NCI-H446 treated with DMSO at 0.1 percent for 48 hours (cell line): ENCODE measurements around the gene XYLB.

Source experiments
- DNase-seq: peaks from one replicate; lab custom pipeline; 2025; lab: John Stamatoyannopoulos, UW

Gene XYLB

GRCh38 chr3:38323060-38323459, 23.5 kb upstream of the XYLB start:
- DNase-seq = no peak

DNA sequence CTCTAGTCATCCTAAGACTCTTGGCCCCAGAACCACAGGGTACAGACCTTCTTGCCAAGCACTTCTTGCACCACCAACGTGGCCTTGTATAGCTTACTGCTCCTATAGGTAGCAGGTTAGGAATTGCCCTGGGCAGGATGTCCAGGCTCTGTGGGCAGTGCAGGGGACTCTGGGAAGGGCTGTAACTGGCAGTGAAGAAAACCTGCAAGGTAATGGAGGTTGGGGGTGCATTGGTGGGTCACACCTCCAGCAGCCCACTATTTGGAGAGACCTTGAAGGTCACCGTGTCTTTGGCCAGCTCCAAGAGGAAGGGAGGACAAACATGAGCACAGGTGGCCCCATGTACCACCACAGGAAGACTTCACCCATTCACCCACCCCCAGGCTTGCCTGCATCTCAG, 21.3 kb upstream of the XYLB start:
- DNase-seq = no peak

- no peak for DNase-seq
These were observed 19.1 kb upstream of the XYLB start for GRCh38 chr3:38327335-38328009.

GRCh38 chr3:38331257-38332022, 15.1 kb upstream of the XYLB start:
- DNase-seq = no peak

GRCh38 chr3:38332201-38332600, 14.4 kb upstream of the XYLB start:
- no peak for DNase-seq

GRCh38 chr3:38334142-38335055, 12.2 kb upstream of the XYLB start:
- no peak for DNase-seq

- no peak for DNase-seq
These were observed 11.3 kb upstream of the XYLB start for GRCh38 chr3:38335263-38335662.

DNA sequence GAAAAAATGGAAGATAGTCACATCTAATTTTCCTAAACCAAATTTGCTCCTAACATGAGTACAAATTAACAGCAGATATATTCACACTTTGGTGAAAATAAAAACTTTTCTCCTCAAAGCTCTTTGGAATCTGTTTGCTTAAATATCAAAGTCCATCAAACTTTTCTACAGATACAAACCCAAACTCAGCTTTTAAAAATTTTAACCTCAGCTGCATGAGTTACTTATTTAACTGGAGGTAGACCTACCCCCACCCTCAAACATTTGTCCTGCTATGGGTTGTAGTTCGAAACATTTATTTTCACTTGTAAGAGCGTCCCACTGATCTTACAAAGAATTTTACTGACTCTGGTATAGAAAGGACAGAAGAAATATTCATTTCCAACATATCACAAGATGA, 8.9 kb upstream of the XYLB start:
- DNase-seq = no peak

- no peak for DNase-seq
These were observed 2.6 kb upstream of the XYLB start for GRCh38 chr3:38343797-38344594.

DNA sequence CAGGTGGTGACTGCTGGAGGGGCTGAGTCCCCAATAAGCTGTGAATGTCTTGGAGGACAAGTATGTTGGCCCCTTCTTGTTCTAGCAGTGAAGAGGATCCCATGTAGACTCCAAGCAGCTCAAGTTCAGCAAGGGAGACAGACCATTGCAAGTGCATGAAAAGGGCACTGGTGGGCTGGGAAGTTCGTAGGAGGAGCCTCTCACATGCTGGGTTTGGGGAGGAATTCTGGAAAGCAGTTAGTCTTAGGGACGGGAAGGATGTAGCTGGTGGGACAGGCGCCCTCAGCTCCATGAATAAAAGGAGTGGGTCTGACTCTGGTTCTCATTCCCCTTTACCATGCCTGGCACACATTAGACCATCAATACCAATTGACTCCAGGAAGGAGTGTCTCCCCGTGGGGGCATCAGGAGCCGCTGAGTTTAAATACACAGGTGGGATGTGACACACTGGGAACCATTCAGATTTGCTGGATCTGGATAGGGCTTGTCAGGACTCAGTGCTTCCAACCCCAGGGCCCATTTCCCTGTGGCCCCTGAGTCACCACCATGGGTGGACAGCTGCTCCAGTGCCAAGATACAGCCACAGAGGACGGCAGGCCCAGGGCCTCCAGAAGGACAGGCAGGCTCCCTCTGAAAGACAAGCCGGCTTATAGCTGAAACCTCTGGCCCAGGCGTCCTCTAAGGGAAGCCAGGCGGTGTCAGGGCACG, 552 bp upstream of the XYLB start:
- DNase-seq = no peak

GRCh38 chr3:38347421-38348200, 1.0 kb downstream of the XYLB start:
- no peak for DNase-seq

GRCh38 chr3:38348903-38349302, 2.3 kb downstream of the XYLB start:
- DNase-seq = no peak

- no peak for DNase-seq
These were observed 3.2 kb downstream of the XYLB start for GRCh38 chr3:38349684-38350359.

DNA sequence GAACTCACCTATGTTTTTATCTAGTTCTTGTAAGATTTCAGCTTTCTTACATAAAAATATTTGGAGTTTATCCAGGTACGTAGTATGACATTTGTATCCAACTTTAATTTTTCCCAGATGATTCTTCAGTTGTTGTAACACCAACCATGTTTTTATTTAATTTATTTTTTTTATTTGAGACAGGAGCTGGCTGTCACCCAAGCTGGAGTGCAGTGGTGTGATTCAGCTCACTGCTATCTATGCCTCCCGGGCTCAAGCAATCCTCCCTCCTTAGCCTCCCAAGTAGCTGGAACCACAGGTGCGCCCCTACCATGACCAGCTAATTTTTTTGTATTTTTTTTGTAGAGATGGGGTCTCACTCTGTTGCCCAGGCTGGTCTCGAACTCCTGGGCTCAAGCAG, 6.6 kb downstream of the XYLB start:
- DNase-seq = no peak

DNA sequence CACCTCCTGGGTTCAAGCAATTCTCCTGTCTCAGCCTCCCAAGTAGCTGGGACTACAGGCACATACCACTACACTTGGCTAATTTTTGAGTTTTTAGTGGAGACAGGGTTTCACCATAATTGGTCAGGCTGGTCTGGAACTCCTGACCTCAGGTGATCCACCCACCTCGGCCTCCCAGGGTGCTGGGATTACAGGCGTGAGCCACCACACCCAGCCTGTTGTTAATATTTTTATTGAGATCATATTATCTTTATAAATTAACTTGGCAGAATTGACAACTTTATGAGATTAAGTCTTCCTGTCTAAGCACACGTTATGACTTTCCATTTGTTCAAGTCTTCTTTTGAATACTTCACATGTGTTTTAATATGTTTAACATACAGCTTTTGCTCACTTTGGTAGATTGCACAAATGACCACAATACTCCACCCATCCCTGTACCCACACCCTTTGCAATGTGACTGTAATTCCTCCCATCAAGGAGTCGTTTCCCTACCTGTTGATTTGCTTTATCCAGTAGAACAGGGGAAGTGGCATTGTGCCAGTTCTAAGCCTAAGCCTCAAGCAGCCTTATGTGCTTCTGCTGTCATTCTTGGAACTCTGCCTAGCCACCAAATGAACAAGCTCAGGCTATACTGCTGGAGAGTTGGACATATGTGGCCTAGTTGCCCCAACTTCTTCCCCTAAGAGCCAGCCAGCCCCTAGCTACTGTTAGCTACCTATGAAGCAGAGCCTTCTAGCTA, 8.2 kb downstream of the XYLB start:
- DNase-seq = peak; percentile 62

DNA sequence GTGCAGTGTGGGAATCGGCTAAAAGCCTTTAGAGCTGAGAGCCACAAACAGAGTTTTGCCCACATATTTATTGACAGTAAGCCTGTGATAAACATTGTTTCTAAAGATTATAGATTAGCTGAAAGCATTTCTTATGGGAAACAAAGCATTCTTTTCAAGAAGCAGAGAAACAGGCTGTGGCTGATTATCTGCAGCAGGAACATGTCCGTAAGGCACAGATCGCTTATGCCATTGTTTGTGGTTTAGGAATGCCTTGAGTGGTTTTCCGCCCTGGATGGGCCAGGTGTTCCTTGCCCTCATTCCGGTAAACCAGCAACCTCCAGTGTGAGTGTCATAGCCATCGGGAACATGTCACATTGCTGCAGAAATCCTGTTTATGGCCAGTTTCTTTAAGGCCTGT, 12.5 kb downstream of the XYLB start:
- no peak for DNase-seq

DNA sequence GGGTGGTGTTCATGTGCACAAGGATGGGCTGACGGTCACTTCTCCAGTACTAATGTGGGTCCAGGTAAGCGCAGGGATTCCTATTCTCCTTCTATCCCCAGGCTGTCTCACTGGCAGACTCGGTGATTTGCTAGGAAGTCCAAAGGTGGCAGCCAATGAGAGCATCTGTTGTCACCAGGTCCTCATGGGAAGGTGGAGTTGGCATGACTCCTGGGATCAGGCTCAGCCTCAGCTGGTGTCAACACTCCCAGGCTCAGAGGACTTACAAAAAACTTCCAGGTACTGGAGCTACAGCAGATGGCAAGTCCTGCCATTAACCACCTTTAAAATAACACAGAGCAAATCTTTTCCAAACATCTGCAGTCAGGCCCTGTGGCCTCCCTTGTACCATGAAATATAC, 13.8 kb downstream of the XYLB start:
- no peak for DNase-seq

DNA sequence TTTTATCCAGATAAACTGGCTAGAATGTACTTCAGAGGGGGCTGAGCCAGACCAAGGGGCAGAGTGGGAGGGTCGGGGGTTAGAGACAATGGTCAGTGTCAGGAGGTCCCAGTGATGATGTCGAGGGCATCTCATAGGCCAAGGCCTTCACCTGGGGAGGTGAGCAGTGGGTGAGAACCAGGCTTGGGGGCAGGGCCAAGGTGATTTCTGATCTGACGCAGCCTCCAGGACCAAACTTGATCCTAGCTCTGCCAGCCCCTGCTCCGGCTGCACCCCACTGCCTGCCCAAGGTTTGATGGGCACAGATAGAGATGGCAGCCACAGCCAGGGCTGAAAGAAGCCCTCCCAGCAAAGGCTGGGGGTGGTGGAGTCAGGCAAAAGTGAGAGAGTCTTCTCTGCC, 14.9 kb downstream of the XYLB start:
- DNase-seq = no peak

GRCh38 chr3:38362825-38363224, 16.2 kb downstream of the XYLB start:
- no peak for DNase-seq
